Fibroblast of villous mesenchyme (primary cell): Measurements from ENCODE around the gene NR2F1-AS1. TPM values are rescaled to one million over a fixed set of nuclear protein-coding genes. Genes with fewer than 3 reads are reported as not detected.
A peak's percentile ranks its signal among the peaks of the same experiment; 100 is the strongest.
"Not testable (repeated sequence)": the region's sequence is repeated elsewhere in the genome, so short reads cannot be mapped to it uniquely, and the experiment has no call there.

Experiments
- DNase-seq: peaks from one replicate; pipeline ENCODE4 v3.0.0-alpha.2; 2010; ENCODE audit warnings: low read depth
- H3K4me3 ChIP-seq: 2 replicates; pipeline ENCODE4 v1.5.1; 2011; ENCODE audit warnings: low read depth, mild to moderate bottlenecking, low read length
- total RNA-seq: library from RNA; depleted of rRNA; stranded (reverse); fragments of >200 nt; gene quantifications from 2 replicates; pipeline ENCODE4 v1.2.3, GENCODE V29; 2012
- TF ChIP-seq, protein P1 (sequence below): IDR thresholded peaks from 2 replicates; pipeline ENCODE4 v1.5.1; 2012; ENCODE audit warnings: low read depth, mild to moderate bottlenecking, low read length; ENCODE audit not compliant: insufficient read depth

The NR2F1-AS1 gene
- total RNA-seq, 1 donor, result 27.6 TPM

DNA sequence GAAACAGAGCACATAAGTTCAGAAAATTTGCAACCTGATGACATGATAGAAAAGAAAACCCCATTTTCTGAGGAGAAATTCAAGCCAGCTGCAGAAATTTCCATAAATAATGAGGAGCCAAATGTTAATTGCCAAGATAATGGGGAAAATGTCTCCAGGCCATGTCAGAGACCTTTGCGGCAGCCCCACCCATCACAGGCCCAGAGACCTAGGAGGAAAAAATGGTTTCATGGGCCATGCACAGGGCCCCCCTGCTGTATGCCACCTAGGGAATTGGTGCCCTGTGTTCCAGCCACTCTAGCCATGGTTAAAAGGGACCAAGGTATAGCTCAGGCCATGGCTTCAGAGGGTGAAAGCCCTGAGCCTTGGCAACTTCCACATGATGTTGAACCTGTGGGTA lies 118.1 kb downstream of the NR2F1-AS1 start:
- no peak for DNase-seq
- H3K4me3 ChIP-seq, result no peak overlapping the region
- TF ChIP-seq, protein P1, sequence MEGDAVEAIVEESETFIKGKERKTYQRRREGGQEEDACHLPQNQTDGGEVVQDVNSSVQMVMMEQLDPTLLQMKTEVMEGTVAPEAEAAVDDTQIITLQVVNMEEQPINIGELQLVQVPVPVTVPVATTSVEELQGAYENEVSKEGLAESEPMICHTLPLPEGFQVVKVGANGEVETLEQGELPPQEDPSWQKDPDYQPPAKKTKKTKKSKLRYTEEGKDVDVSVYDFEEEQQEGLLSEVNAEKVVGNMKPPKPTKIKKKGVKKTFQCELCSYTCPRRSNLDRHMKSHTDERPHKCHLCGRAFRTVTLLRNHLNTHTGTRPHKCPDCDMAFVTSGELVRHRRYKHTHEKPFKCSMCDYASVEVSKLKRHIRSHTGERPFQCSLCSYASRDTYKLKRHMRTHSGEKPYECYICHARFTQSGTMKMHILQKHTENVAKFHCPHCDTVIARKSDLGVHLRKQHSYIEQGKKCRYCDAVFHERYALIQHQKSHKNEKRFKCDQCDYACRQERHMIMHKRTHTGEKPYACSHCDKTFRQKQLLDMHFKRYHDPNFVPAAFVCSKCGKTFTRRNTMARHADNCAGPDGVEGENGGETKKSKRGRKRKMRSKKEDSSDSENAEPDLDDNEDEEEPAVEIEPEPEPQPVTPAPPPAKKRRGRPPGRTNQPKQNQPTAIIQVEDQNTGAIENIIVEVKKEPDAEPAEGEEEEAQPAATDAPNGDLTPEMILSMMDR, result no peak

DNA sequence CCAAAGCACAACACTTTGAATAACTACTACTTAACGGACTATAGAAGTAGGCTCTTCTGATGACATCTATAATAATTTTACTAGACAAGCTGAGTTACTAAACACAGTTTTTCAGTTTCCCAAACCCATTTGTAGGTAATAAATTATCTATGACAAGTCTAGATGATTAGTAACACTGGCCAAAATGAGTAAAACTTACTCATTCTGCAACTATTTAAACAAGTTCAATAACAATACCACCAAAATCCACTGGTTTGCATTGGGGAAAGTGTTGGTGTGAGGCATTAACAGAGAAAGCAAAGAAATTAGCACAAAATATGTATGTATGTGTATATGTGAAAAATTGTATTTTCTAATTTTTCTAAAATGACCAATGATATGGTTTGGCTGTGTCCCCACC lies 119.3 kb downstream of the NR2F1-AS1 start:
- DNase-seq, result peak; percentile 62

DNA sequence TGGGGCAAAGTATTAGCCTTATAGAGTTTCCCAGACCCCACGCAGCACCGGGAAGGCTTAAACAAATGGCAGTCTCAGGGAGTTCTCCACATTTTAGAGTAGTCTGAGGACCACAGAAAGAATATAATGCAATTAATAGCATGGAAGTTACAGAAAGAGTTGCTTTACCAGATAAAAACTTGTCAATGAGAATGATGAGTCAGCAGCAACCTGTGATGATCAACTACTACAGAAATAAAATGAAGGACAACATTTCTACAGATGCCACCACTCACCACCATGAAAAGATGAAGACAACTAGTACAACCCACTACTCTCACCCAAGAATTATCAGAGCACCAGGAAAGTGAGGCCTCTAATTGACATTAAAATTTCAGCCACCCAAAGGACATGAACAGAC lies 120.7 kb downstream of the NR2F1-AS1 start:
- no peak overlapping the region for H3K4me3 ChIP-seq
- no peak for DNase-seq
- TF ChIP-seq, protein P1, result no peak

More for the DNA sequence above, 119.3 kb downstream of the NR2F1-AS1 start:
- TF ChIP-seq, protein P1, result no peak
- no peak overlapping the region for H3K4me3 ChIP-seq

DNA sequence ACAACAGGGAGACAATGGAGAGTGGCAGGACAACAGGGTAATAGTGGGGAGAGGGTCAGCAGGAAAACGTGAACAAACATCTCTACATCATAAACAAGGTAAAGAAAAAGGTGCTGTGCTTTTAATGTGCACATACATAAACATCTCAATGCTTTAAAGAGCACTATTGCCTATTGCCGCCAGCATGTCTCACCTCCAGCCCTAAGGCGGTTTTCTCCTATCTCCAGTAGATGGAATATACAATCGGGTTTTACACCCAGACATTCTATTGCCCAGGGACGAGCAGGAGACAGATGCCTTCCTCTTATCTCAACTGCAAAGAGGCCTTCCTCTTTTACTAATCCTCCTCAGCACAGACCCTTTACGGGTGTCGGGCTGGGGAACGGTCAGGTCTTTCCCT lies 124.2 kb downstream of the NR2F1-AS1 start:
- not testable (repeated sequence) for DNase-seq, H3K4me3 ChIP-seq

DNA sequence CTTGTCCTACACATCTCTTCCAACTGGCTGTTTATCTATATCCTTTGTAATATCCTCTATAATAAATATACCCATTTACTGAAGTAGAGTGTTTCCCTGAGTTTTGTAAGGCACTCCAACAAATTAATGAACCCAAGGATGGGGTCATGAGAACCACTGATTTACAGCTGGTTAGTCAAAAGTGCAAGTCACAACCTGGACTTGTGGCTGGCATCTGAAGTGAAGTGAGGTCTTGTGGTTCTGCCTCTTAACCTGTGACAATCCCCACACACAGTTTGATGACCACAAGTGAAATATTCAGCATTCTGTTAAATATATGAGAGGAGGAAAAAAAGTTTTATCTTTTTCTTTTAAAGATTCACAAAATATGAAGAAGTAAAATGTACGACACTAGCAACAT lies 126.1 kb downstream of the NR2F1-AS1 start:
- H3K4me3 ChIP-seq, result no peak overlapping the region
- TF ChIP-seq, protein P1, result no peak
- no peak for DNase-seq

DNA sequence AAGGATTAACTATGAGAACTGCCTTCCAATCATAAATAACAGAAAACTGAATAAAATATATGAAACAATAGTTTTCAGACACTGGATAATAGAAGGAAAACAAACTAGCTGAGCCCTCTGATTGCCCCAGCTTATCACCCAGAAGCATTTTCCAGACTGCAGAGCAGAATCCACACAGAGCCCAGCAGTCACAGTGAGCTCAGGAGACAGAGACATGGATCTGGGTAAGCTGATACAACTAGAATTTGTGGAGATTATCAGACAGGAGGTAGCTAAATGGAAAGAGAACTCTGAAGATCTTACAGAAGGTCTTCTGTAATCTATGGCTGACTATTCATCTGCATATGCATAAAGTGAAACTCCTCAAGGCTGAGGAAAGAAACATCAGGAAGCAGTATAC lies 128.8 kb downstream of the NR2F1-AS1 start:
- TF ChIP-seq, protein P1, result no peak
- DNase-seq, result no peak
- H3K4me3 ChIP-seq, result no peak overlapping the region

DNA sequence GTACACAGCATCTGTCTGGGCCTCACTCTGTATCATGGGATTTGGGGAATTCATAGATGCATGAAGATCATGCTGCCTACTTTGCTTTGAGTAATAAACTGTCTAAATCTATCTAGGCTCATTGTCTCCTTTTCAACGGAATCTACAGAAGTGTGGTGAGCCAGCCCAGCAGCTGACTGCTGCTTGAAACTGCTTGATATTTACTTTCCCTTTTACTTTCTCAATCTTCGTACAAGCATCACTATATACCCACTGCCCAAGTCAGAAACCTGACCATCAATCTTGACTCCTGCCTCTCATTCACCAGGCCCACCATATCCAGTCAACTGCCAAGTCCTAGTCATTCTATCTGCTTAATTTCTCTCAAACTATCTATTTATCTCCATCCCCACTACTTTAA lies 142.9 kb downstream of the NR2F1-AS1 start:
- no peak overlapping the region for H3K4me3 ChIP-seq
- DNase-seq, result no peak
- TF ChIP-seq, protein P1, result no peak
